ENCODE data around the gene TRABD2A.

The TRABD2A gene

DNA sequence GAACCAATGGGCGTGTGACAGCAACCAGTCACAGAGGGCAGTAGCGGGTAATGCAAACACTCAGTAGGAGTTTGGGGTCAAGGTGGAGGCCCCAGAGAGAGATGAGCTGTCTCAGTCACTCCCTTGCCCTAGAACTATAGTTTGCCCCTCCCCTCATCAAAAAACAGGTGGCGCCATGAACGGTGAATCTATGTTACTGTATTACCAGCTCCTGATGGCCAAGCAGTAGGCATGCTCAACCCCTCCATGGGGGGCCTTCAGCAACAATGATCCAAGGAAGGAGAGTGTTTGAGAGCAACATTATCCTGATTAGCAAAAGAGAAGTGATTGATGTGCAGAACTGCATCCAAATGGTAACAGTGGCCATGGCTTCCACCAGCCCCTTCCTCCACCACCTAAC is 30.4 kb downstream of the TRABD2A start:
- no peak for DNase-seq (ENCODE audit: low spot score)

DNA sequence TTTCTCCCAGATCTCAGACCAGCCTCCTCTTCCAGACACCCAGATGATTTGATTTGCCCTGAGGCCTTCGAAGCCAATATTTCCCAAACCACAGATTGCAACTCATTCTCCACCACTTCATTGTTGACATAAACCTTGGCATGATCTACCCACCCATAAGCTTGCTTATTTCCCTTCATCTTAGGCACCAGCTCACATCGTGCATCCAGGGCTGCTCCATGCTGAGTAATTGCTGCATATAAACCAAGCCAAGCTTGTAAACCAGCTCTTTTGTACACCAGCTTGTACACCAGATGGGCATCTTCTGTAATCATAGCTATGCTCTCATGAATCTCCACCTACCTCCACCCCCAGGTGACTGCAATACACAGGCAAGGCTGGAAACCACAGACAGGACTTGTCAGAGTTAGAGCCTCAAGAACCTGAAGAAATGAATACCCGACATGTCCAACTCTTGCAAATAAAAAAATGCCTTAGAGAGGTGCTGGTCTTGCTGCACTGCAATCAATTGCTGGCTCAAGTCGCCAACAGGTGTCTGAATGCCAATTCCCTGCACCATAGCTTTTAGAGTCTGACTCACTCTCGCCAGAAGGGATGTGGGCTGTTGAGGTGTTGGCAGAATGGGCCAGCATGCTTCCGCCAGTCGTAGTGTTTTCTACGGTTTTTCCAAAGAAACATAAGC is 31.5 kb downstream of the TRABD2A start:
- peak; percentile 69 for DNase-seq (ENCODE audit: low spot score)

DNA sequence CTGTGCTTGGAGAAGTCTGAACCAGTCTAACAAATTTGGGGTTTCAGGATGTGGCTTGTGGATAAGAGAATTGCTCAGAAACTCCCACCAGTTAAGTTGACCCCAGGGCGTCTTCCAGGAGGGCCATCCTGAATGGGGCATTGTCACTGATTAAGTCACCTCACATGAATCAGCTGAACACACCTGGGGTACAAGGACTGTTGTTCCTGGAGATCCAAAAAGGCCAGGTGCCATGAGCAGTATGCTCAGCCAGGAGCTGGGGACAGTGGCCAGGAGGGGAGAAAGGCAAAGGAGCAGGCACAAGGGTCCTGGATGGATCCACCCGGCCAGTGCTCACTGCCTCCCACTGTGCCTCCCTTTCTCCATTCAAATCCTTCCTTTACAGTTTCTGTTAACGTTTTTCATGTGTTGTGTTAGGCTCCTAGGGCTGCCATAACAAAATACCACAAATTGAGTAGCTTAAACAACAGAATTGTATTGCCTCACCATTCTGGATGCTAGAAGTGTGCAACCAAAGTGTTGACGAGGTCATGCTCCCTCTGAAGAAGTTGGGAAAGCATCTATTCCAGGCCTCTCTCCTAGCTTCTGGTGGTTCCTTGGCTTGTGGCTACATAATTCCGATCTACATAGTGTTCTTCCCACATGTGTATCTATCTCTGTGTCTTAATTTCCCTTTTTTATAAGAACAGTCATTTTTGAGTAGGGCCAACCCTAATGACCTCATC is 33.4 kb downstream of the TRABD2A start:
- DNase-seq (ENCODE audit: low spot score), result no peak

DNA sequence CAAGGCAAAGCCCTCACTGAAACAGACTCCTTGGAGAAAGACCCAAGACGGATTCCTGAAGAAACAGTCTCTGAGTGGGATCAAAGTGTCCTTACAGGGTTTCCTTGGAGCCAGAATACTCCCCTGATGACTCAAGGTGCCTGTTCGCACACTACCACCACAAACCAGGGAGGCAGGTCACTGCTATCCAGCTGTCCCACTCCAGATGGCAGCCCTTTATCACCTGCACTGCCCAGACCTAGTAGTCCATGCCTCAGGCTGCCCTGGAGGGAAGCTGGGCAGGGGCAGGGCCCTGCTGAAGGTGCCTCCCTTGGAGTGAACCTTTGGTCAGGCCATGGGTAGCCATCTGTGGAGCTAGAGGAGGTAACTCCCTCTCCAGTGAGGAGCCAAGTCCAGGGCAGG is 34.1 kb downstream of the TRABD2A start:
- no peak for DNase-seq (ENCODE audit: low spot score)

DNA sequence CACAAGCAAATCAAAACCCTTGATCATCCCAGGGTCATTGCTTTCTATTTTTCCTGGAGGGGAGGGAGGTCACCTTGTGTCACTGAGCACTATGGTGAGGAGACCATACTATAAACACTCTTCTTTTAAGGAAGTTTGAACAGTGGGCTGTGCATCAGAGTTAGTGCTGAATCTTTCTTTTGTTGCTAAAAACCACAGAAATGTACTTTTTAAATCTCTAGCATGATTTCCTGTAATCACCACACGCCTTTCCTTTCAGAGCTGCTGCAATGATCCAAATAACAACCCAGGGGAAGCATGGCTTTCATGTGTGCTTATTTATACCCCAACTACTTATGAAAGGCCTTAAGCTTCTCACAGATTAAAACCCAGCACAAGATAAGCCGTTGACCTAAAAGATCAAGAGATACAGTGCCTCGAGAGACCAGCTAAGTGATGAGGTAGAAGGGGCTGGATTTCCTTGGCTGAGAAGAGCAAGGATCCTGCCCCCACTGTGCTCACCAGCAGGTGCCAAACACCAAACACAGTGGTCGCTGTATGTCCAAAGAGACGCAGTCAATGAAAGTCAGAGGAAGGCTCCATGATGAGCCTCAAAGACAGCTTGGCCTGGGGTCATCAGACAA is 34.7 kb downstream of the TRABD2A start:
- peak; percentile 84 for DNase-seq (ENCODE audit: low spot score)

DNA sequence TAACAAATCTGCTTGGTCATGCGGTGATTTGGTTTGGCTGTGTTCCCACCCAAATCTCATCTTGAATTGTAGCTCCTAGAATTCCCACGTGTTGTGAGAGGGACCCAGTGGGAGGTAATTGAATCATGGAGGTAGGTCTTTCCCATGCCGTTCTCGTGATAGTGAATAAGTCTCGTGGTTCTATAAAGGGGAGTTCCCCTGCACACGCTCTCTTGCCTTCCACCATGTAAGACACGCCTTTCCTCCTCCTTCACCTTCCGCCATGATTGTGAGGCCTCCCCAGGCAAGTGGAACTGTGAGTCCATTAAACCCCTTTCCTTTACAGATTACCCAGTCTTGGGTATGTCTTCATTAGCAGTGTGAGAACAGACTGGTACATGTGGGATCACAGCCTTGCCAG is 36.7 kb downstream of the TRABD2A start:
- no peak for DNase-seq (ENCODE audit: low spot score)

DNA sequence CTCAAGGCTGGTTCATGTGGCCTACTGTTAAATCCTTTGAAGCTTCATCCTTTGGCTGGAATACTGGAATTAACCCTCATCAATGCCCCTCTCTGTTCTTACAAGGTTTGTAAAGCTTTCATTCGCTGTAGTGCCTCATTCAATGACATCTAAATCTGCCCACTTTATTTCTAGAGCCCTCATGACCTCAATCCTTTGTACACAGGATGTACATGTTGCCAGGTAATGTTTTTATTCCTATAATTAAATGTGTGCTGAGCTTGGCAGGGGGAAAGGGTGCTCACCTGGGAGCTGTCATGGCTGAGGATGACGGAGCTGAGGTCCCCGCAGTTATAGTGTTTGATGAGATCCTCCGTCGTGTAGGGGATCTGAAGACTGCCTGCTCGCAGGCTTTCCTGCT is 39.3 kb downstream of the TRABD2A start:
- peak; percentile 30 for DNase-seq (ENCODE audit: low spot score)

DNA sequence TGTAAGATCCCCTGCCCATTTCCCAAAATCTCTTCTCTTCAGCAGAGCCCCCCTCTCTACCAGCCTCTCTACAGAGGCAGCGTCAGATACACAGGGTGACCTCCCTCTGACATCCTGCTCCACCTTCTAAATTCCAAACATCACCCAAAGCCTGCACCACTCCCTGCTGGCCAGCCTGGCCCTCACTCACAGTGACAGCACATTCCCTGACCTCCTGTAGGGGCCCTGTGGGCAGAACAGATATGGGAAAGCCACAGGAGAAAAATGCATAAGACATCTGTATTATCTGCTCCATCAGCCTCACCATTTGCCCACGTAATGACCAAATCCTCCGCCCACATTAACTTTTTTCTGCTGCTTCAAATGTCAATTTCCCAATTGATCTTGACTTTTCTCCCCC is 40.6 kb downstream of the TRABD2A start:
- no peak for DNase-seq (ENCODE audit: low spot score)

DNA sequence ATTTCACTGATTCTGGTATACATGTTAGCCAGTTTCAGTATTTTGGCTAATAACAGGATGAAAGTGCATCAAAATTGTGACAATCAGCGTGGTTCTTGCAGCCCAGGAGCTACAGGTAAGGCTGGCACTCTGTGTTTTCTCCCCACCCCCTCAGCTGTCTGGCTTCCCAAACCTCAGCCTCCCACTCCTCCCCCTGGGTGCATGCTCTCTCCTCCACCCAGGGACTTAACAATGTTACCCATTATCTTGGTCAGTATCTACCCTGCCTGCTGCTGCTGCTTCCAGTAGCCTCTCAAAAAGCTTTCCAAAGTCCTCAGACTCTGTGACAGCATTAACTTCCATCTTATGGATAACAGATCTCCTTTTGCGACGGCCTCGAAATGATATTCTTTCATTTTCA is 41.0 kb downstream of the TRABD2A start:
- no peak for DNase-seq (ENCODE audit: low spot score)

DNA sequence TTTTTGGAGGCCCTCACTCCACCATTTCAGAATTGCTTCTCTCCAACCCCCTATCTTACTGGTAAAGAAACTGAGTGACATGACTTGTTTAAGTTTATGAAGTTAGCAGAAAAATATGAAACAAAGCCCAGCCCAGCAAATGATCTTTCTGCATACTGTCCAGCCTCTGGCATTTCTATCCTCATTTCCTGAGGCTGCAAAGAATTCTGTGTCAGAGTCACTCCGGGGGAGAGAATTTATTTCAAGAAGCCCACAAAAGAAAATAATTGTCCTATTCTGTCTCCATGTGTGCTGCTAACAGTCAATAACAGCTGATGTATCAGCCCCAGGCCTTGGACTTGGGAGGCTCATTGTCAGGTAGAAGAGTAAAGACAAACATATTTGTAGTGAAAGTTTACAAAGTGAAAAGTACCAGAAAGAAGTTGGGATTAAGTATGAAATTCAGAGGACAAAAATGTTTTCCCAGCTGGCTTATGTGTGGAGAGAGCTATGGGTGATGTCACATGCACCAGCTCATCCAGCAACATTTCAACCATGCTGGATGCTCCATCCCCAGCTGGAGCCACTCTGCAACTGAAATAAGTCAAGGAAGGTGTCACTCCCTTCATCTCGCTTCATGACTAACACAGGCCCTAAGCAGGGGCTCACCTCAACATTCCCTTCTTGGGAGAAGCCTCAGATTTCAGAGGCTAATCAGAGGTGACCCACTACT is 42.3 kb downstream of the TRABD2A start:
- DNase-seq (ENCODE audit: low spot score), result no peak

DNA sequence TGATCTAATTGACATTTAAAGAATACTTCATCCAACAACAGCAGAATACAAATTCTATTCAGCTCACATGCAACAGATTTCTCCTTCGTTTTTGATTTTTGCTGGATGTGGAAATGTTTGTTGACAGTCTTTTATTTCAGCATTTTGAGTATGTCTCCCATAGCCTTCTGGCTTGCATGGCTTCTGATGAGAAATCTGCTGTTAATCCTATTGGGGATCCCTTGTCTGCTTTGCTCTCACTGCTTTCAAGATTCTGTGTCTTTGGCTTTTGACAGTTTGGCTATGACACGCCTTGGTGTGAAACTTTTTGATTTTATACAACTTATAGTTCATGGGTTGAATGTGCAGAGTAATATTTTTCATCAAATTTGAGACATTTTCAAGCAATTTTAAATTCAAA is 44.7 kb downstream of the TRABD2A start:
- no peak for DNase-seq (ENCODE audit: low spot score)

DNA sequence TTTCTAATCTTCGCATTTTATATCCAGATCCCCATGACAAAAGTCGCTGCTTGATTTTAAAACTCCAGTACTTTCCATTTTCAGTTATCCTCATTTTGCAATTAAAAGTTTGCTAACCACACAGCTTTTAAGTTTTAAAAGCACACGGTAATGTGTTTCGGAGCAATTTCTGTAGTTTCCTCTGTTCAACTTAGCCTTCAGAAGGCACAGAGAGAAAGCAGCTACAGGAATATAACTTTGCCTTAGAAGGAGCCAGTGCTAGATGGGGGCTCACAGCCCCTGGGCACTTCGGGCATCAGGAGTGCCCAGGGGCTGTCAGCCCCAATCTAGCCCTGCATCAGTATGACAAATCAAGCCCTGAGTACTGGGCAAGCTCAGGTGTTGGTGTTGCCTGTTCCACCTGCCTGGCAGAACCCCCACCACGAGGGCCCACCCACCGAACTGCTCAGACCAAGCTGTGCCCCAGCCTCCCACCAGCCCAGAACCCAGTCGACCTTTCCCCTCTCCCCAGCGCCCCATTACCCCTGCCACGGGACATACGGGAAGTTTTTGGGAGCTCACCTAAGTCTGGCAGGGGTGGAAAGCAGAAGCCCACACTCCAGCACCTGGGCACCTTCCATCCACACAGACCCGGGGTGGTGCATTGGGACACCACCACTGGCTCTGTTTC is 47.3 kb downstream of the TRABD2A start:
- no peak for DNase-seq (ENCODE audit: low spot score)

DNA sequence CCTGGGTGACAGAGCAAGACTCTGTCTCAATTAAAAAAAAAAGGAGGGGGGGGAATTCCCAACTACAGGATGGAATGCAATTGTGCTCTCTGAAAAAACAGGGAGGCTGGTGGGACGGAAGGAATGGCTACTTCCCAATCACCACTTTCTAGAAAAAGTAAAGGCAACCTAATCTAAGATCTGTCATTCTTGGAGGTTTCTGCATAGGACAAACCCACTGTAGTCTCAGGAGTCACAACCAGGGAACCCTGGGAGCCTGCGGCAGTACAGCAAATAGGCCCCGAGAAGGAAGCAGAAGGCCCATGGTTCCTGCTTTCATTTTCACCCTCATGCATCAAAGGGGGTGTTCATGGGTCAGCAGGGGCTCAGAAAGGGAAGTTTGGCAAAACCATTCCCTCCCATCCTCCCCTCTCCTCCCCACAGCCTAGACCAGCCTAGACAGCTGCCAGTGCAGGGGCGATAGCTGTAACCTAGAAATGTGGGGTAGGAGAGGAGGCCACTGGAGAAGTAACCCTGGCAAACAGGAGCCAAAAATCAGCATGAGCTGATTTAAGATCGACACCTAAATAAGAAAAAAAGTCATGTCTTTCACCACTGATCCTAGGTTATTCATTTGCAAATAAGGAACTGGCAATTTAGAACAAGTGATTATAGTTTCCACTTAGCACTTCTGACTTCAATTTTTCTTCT is 48.0 kb downstream of the TRABD2A start:
- DNase-seq (ENCODE audit: low spot score), result peak; percentile 37

DNA sequence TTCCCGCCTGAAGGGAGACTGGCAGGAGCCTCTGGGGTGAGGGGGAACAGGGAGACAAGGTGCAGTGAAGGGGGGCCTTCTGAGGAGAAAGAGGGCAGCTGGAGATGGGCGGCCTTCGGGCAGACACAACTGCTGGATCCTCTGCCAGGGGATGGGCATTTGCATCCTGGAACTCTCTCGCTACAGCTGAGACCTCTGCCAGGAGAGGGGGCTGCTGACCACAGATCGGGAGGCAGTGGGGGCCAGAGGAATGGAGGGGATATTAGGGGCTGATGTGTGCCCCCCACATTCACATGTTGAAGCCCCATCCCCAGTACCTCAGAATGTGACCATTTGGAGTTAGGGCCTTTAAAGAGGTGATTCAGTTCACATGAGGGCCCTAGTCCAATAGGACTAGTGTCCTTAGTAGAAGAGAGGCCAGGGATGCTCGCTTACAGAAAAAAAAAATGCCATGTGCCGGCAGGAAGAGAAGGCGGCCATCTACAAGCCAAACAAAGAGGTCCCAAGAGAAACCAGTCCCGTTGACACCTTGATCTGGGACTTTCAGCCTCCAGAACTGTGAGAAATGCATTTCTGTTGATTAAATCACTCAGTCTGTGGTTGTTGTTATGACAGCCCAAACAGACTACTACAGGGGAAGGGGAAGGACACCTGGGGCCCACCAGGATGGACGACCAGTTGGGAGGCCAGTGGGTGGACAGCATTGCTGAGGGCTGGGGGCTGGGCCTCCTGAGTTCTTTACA is 50.0 kb downstream of the TRABD2A start:
- no peak for DNase-seq (ENCODE audit: low spot score)

DNA sequence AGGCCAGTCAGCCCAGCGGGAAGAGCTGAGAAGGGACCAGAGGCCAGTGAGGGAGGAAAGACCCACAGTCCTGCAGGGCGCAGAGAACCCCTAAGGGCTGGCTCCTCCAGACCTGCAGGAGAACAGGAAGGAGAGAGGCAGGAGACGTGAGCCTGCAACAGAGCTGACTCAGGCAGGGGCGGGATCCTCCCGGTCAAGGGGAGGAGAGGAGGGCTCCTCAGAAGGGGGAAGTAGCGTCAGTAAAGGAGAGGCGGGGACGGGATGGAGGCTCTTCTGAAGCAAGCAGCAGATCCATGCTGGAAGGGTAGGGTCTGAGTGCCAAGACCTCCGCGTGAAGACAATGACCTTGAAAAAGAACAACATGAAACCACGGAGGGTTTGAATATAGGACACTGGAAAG is 50.8 kb downstream of the TRABD2A start:
- DNase-seq (ENCODE audit: low spot score), result no peak

DNA sequence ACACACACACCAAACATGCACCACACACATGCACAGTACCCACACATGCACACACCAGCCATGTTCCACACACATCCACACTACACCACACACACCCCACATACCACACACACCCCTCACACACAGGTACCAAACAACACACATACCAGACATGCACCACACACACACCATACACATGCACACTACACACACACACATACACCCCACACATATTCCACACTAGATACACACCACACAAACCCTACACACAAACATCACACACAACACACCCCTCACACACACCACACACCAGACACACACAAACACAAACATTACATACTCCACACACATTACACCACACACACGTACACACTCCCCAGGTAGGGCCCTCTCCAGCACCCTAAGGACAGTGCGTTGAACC is 51.2 kb downstream of the TRABD2A start:
- DNase-seq (ENCODE audit: low spot score), result no peak

DNA sequence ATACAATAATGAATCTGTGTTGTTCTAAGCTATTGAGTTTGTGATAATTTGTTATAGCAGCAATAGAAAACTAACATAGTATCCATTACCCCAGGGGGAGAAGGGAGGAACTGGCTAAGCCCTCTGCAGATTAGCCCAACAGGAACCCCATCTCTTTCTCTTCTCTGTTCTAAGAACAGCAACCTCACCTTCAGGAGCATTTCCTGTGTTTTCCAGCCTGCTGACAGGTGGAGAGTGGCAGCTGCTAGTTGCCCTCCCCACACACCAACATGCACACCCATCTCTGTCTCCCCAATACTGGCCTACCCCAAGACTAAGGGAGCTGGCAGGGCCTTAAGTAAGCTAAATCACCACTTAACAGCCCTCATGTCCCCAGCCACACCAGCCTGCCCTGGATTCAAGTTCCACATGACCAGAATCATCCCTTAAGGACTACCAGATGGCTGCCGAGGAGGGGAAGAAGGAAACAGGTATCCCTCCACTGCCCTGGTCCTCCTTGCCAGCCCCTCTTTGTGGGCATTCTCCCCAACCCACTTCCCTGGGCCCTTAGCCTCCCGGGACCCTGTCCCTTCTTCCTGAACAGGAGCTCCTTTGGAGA is 52.8 kb downstream of the TRABD2A start:
- DNase-seq (ENCODE audit: low spot score), result no peak

DNA sequence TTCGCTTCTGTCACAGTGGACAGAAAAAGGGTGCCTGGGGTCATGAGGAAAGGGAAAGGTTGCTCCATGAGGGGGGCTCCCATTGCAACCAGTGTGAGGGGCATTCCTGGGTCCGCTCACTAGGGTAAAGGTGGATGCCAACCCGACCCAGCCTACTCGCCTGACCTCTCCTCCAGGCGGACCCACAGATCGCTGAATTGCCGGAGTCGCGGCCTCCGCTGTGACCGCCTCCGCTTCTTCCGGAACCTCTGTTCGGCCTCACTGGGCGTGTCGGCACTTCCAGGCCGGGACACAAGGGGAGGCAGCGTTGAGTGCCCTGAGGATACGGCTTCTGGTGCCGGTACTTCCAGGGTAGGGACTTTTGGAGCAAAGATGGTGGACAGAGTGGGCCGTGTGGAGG is 57.1 kb downstream of the TRABD2A start:
- no peak for DNase-seq (ENCODE audit: low spot score)

DNA sequence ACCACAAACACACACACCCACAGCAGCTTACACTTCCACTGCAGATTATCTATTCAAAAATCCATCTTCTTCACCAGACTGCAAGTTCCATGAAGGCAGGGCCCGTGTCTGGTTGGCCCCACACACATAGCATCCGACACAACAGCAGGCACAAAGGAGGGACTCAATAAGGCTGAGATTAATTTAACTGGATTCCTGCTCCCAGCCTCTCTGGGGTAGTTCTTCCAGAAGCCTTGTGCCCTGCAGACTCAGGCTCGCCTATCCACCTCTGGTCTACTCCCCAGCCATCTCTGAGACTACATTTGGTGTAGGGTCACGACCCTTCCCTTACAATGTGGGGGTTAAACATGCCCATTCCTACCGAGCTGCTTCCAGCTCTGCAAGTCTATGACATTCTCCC is 57.7 kb downstream of the TRABD2A start:
- DNase-seq (ENCODE audit: low spot score), result no peak

DNA sequence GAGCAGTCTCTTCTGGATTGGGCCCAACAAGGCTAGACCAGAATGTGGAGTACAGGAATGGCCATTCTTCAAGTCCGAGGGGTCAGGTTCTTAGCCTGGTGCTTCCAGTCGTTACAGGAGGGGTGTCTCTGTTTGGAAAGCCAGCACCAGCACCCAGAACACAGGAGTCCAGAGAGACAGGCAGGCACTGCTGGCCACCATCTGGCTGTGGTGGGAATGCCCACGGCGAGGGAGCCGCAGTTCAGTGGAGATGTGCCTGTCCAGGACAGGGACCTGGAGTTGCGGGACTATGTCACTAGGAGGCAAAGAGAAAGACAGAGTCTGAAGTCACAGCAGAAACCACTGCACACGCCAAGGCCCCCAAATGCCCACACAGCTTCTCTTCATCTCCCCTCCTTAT is 59.1 kb downstream of the TRABD2A start:
- no peak for DNase-seq (ENCODE audit: low spot score)

DNA sequence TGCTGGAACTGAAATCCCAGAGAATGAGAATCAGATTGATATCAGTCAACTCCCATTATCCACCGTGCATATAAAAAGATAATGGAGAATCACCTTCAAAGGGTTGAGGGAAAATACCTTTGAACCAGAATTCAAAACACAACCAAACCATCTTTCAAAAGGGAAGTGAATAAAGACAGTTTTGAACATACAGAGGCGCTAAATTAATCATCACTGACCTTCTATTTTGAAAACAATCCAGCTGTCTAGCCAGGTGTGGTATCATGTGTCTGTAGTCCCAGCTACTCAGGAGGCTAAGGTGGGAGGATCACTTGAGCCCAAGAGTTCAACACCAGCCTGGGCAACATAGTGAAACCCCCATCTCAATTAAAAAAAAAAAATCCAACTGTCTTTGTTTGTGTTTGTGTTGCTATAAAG is 63.6 kb downstream of the TRABD2A start:
- no peak for DNase-seq (ENCODE audit: low spot score)
